NCI-H2196 (cell line): ENCODE measurements around the gene LHX6.

Experiments
- DNase-seq: peaks from one replicate; lab custom pipeline; 2025; ENCODE audit not compliant: unreplicated experiment; lab: John Stamatoyannopoulos, UW

Gene LHX6

DNA sequence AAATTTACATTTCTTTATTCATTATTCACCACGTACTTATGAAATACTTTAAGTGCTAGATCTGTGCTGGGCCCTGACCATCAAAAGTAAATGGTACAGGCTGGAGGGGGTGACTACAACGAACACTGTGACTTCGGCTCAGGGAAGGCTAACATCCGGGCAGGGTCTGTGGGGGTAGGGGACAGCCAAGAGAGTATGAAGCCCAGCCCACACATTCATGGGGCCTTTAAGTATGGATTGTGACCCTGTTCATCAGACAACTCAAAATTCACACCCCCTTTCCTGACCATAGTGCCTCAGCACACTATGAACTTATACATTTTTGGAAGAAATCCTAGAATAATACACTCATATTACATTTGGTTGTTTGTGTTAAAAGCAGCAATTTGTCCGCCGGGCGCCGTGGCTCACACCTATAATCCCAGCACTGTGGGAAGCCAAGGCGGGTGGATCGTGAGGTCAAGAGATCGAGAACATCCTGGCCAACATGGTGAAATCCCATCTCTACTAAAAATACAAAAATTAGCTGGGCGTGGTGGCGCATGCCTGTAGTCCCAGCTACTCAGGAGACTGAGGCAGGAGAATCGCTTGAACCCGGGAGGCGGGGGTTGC lies 35.7 kb downstream of the LHX6 start:
- no peak for DNase-seq

- no peak for DNase-seq
Measured at GRCh38 chr9:122192261-122192875, 36.4 kb downstream of the LHX6 start.

GRCh38 chr9:122191584-122191983 lies 37.2 kb downstream of the LHX6 start:
- DNase-seq = no peak

GRCh38 chr9:122190597-122191381 lies 38.0 kb downstream of the LHX6 start:
- DNase-seq = peak; percentile 49

DNA sequence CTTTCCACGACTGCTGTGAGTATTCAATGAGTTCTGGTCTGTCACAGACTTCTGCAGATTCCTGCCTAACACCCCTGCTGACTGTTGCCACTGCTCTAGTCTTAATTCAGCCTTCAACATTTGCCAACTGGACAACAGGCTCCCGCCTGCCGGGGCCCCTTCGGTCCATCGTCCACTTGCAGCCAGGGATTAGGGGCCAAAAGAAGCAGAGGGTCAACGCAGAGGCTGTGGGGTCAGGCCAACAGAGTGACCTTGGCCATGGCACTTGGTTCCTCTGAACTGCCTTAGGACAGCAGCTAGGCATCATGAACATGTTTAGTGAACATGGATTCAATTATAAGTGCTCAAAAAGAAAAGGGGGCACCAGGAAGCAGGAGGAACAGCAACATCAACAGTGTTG lies 40.4 kb downstream of the LHX6 start:
- DNase-seq = no peak

DNA sequence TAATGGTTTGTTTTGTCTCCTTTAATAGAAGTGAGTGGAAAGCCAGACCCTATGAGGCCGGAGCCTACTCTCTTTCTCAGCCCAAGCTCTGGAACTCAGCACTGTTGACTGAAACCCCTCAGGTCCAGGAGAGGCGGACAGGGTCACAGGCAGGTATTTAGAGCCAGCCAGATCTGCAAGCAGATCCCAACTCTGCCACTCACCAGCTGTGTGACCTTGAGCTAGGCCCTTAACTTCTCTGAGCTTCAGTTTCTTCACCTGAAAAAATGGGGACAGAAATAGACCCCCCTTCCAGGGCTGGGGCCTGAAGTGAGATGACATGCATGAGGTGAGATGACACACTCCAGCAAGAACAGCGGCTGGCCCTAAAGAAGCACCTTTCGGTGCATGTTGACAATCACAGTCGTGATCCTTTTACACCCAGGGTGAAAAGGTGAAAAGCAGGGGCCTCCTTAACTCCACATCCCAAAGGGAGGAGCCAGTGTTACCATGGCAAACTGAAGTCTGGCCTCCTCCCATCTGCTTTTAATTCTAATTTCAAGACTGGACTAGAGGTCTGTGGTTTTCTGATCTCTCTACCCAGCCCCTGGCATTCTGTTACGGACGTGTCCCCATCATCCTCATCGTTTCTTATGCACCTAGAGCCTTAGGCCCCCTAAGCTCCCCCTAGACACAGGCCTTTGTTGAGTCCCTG lies 41.8 kb downstream of the LHX6 start:
- DNase-seq = no peak

DNA sequence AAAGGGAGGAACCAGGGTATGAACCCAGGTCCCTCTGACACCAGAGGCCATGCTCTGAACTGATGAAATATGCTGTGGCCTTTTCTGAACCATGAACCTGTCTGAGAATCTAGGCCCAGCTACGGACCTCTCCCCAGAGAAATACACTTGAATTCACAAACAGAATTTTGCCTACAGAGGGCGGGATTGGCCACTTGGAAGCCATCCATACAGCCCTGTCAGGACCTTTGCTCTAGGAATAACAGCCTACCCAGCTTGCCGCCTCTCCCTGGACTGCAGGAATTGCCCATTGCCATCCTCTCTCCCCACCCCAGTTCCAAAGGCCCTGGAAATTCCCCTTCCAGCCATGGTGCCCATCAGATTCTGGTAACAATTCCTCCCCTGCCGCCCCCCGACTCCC lies 42.5 kb downstream of the LHX6 start:
- DNase-seq = no peak

DNA sequence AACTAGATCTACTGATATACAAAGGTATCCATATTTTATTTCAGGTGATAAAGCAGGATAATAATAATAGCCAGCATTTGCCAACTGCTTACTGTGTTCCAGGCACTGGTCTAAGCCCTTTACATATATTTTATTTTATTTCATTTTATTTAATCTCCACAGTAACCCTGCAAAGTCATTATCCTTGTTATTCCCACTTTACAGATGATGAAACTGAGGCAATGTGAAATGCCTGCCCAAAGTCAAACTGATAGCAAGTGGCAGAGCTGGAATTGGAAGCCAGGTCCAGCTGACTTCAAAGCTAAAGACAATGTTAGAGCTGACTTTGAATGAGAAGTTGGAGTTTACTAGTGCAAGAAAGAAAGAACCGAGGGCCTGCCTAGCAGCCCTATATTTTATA lies 44.2 kb downstream of the LHX6 start:
- DNase-seq = no peak

- no peak for DNase-seq
Measured at GRCh38 chr9:122183501-122183900, 45.3 kb downstream of the LHX6 start.

GRCh38 chr9:122180633-122181032 lies 48.1 kb downstream of the LHX6 start:
- DNase-seq = no peak

- no peak for DNase-seq
Measured at GRCh38 chr9:122179690-122180074, 49.1 kb downstream of the LHX6 start.

- DNase-seq = no peak
Measured at GRCh38 chr9:122179054-122179689, 49.6 kb downstream of the LHX6 start.

DNA sequence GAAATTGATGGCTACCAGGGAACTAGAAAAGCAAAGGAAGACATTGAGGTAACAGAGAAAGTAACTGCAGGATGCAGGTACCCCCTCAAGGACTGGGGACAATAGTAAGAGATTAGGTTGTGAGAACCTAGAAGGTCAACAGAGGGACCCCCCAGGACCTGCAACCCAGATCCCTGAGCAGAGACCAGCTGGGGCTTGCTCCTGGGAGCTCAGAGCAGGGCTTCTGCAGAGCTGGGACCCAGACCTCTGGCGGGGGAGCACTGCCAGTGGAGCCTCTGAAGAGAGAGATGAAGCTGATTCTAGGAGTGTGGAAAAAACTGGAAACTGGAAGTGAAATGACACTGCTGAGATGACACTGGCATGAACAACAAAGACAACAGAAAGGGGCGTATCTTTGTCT lies 51.8 kb downstream of the LHX6 start:
- DNase-seq = no peak

DNA sequence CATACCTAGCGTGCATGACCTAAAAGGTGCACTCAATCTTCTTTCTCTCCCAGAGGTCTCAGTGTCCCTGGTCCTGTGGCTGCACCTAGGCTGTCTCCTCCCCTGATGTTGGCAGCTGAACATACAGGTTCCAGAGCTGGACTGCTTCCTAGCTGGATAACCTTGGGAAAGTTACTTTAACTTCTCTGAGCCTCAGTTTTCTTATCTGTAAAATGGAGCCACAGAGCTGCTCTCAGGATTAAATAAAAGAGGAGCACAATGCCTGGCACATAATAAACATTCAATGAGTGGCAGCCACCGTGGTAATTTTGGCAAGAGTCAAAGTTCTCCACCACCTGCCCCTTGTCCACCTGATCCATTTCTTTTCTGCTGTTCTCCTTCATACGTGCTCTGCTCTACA lies 55.1 kb downstream of the LHX6 start:
- no peak for DNase-seq

- DNase-seq = no peak
Measured at GRCh38 chr9:122172131-122172530, 56.6 kb downstream of the LHX6 start.

- no peak for DNase-seq
Measured at GRCh38 chr9:122168356-122168755, 60.4 kb downstream of the LHX6 start.

GRCh38 chr9:122164286-122164685 lies 64.5 kb downstream of the LHX6 start:
- no peak for DNase-seq

DNA sequence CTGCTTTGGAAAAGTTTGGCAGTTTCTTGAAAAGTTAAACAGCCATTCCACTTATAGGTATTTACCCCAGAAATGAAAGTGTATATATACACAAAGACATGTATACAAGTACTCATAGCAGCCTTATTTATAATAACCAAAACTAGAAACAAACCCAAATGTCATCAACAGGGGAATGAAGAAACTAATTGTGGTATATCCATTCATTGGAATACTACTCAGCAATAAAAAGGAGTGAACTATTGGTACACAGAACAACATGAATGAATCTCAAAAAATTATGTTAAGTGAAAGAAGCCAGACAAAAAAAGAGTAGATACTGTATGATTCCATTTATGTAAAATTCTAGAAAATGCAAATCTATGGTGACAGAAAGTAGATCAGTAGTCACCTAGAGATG lies 66.3 kb downstream of the LHX6 start:
- DNase-seq = no peak

DNA sequence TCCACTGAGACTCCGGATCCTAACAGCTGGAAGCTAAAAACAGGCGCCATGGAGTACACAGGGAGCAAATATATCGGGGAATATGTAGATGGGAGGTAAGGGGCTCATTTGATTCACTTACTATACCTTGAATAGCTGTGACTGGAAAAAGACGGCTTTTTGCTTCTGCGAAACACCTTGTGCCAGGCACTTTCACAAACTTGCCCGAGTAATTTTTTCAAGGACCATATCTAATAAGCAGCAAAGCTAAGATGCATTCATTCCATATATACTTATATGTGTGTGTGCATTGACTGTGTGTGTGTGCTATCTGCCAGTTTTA lies 68.9 kb downstream of the LHX6 start:
- DNase-seq = no peak

DNA sequence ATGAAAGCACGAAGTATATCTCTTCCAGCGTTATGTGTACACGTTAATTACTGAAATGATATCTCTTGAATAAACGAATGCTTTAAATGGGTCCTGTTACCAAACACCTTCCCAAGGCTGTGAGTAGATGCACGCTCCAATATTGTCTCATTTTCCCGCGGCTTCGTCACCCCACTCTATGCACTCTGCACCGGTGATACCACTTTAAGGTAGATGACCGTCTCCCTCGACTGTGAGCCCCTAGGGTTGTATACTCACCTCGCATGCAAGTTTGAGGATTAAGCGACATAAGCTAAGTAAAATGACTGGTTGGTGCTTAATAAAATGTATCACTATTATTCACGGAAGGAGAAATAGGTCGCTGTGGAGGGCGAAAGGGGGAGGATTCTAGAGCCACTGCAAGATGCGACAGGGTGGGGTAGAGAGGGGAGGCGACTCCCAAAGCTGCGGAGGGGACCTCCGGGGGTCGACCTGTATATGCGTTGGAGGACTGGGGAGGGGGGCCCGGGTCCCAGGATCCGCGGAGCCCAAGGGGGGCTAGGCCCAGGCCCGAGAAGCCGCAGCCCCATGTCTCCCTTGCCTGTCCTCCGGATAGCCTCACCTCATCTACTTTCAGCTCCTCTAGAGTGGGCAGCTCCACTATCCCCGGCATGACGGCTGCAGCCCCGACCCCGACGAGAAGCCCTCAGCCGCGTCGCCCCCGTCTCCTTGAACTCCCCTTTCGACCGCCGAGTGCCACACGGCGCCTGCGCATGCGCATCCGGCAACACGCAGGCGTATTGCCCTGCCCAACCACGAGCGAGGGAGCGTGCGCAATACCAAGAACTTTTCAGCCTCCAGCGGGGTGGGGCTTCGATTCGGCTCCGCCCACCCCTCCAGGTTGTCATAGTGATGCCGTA lies 69.5 kb downstream of the LHX6 start, which contains the start of the genes MORN5 and NDUFA8:
TSS of gene MORN5 (plus strand) at position 883 of the 899 bp plus-strand sequence. CDS start 65 bp downstream, outside the sequence.
TSS of gene NDUFA8 (minus strand) at position 754 of the 899 bp plus-strand sequence. CDS start at position 652, 102 bp downstream.
- peak; percentile 96 for DNase-seq
